ENCODE measurements around the gene CTBP2. TPM values are rescaled to one million over a fixed set of nuclear protein-coding genes. Genes with fewer than 3 reads are reported as not detected.

The CTBP2 gene
- polyA plus RNA-seq, 3 donors, result 91.1 to 100 (median 98.0) TPM

GRCh38 chr10:125011171-125011925, 149.0 kb downstream of the CTBP2 start:
- no peak for DNase-seq

GRCh38 chr10:125010362-125010761, 150.0 kb downstream of the CTBP2 start:
- no peak for DNase-seq

DNA sequence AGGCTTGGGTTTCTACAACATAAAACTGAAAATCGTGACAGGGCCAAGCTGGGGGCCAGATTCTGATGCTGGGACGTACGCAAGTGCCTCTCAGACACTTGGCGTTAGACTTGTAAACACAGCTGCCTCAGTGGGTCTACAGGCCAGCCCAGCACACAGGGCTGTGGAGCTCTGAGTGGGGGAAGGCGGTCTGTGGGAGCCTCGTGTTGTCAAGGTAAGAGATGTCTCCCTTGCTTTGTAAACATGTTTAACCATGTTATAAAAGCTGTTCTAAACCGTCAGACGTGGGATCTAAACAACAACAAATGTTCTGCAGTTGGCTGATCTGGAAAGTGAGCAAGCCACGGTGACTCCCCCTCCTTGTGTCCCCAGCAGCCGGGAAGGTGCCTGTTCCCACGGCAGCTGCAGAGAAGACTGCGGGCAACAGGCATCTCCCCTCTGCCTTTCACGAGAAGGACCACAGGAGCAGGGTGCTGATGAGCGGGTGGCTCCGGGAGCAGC, 150.7 kb downstream of the CTBP2 start:
- no peak for DNase-seq

GRCh38 chr10:125008689-125009638, 151.4 kb downstream of the CTBP2 start:
- no peak for DNase-seq

GRCh38 chr10:125007436-125007835, 152.9 kb downstream of the CTBP2 start:
- DNase-seq, result no peak

GRCh38 chr10:125006921-125007426, 153.4 kb downstream of the CTBP2 start:
- peak; percentile 76 for DNase-seq

- DNase-seq, result no peak
Observed at GRCh38 chr10:125006188-125006680, 154.1 kb downstream of the CTBP2 start.

- no peak for DNase-seq
Observed at GRCh38 chr10:125005312-125006187, 154.8 kb downstream of the CTBP2 start.

GRCh38 chr10:125004571-125005311, 155.6 kb downstream of the CTBP2 start:
- DNase-seq, result no peak

DNA sequence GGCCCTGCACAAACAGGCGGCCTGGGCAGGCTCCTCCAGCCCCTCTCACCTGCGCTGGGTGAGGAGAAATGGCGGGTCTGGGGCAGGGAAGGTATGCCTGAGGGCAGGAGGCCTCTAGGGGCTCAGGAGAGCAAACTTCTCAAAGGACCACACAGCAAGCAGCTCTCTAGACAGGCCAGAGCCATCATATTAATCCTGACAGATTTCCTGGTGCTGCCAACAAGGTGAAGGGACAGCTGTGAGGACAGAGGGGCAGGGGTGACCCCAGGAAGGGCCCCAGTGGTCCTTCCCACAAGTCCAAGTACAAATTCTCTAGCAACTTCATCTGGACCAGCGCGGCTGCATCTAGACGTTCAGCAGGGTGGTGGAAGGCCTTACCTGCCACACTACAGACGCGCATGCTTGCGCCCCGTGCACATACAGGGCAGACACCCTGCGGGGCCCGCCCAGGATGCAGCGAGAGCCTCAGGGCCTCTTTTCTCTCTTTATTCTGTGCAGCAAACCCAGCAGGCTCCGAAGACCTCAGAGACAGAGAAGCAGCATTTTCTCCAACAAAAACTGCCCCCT, 156.4 kb downstream of the CTBP2 start:
- no peak for DNase-seq

- DNase-seq, result no peak
Observed at GRCh38 chr10:125003146-125003900, 157.0 kb downstream of the CTBP2 start.

DNA sequence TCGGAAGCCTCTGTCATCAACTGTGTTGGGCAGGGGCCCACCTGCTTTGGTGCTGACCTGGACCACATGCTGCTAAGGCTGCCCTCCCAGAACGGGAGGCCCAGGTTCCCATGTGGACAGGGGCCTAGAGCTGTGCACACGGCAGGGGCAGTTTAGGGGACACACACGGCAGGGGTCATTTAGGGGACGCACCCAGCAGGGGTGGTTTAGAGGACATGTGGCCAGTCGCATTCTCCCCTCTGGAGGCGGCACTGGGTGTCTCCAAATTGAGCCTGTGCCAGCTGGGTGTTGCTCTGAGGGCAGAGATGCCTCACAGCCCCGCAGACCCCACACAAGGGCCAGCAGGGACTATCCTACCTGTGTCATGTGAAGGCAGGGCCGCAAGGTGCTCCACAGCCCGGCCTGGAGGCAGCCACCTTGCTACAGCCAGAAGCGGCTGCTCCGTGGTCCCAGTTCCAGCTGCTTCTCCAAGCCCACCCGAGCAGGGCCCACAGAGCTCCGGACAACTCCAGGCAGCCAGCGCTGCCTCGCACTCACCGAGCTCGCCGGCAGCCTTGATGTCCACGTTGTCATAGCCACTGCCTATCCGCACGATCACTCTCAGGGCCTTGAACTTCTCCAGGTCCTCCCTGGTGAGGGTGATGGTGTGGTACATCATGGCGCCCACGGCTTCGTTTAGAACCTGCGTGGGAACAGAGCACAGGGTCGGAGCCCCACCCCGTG, 157.8 kb downstream of the CTBP2 start:
- DNase-seq, result no peak

- DNase-seq, result no peak
Observed at GRCh38 chr10:125002047-125002422, 158.3 kb downstream of the CTBP2 start.

DNA sequence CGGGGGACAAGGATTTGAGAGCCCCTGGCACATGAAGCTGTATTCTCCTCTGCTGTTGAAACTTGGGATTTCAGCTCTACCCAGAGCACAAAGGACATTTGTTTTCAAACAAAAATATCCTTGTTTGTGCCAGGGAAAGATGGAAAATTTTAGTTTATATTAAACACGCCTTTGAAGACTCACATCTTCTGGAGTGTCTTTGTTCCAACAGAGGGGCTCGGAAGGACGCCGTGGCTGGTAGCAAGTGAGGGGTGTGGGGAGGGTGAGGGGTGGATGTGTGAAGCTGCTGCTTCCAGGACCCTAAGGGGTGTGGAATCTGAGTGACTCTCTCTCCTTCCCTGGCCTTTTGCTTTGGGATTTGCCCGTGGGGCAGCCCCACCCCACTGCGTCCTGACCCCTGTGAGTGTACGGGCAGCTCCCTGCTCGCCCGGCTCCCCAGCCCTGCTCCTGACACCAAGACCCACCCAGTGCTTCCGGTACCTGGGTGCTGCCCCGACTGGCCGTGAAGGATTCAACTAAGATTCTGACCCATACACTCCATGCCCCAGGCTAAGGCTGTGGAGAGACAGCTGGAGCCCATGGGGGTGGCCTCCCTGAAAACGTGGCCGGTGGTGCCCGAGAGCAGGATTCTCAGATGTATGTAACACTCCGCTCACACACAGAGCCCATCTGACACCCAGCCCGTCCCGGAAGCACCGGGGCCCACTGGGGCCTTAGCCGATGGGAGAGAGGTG, 158.9 kb downstream of the CTBP2 start:
- DNase-seq, result no peak

DNA sequence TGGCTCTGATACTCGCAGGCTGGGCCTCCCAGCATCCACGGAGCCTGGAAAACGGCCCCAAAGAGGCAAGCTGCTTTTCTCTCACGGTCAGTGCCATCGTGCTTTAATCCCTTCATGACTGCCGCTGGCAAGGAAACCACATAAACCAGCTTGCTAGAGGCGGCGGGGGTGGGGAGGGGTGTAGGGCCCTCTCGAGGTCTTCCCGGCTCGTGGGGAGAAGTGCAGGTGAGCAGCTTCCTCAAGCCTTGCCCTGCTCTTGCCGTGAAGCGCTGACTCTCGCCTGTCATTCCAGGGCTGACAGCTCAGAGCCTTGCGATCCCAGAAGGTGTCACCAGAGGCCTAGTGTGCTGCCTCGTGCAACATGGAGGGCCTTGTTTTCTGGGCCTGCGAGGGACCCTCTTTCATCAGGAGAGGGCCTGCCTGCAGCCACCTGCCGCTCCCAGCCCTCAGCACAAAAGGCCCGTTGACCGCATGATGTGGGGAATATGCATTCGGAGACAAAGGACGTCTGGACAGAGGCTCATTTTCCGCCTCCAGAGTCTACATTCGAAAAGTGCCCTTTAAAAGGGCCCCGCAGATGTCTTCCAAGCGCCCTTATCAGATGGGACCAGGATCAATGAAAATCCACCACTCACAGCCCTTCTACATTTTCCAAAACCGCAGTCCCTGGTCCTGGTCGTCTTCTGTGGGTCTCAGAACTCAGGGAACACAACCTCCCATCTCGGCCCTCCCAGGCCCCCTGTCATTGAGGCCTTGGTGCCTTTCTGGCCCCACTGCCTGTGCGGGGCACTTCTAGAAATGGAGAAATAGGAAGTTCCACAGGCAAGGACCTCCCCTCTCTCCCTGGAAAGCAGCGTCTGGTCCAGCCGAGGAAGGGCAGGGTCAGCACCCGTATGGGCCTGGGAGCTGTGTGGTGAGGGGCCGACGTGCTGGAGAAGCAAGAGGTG, 159.7 kb downstream of the CTBP2 start:
- no peak for DNase-seq

DNA sequence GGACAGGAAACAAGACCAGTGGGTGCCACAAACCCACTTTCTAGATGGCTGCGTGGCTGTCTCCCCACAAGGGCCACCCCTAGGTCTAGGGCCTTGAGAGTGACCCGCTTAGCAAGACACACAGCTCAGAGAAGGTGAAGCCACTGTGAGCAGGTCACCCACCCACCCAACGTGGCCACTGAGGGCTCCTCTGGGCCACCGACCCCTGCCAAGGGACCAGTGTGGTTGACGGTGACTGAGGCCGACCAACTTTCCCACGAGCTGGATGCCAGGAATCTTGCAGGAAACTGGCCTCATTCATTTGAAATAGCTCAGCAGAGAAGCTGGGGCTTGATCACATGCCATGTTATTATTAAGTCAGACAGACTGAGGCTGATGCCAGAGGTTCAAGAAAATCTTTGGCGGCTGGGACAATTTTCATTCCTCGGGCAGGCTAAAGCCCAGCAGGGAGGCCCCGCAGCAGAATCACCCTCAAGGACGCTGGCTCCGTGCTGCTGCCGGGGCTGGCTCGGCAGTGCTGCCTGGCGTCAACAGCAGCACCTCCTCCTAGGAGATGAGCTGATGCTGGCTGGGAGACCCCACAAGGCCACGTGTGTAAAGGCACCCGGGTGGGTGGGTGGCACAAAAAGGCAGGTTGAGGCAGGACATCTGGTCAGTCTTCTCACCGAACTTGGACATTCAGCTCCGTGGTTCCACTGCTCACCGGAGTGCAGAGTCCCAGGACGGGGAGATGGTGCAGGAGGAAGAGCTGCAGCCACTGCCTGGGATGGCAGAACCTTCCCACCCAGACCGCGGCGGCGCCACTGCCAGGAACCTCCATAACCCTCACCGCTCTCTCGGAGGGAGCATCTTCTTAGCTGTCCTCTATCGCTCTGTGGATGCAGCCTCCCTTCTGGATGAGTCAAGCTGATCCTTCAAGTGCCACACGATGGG, 160.7 kb downstream of the CTBP2 start:
- DNase-seq, result no peak
